ENCODE data around the gene KLHL22. TPM values are rescaled to one million over a fixed set of nuclear protein-coding genes. Genes with fewer than 3 reads are reported as not detected.
"Not testable (repeated sequence)": the region's sequence is repeated elsewhere in the genome, so short reads cannot be mapped to it uniquely, and the experiment has no call there.

The KLHL22 gene
- 10 to 100 TPM; 14.0 to 23.8 (median 20.2) TPM for total RNA-seq

- intact Hi-C loops (cut with DNase I; ENCODE audit: low total_unique reads) = no loop called here
- peak in 1 of 2 donors; percentile 89 for DNase-seq (ENCODE audit: low spot score in 2 of 2)
- peak within 1 kb of the TSS; percentile 52 for H3K4me3 ChIP-seq (ENCODE audit: low read depth, poor library complexity, severe bottlenecking)
- WGBS, 2 donors = 1 to 2% methylated on average over 14 to 21 of the region's 108 CpGs
- TF ChIP-seq POLR2A (IDR thresholded peaks at IDR 0.05) (no peak), CTCF (IDR thresholded peaks at IDR 0.05) (no peak)
Observed at GRCh38 chr22:20494978-20495860, at the start of gene KLHL22. Gene KLHL22, minus strand, starts transcription at chr22:20495795. Its CDS starts 6,584 bp downstream, at chr22:20489211.

- H3K4me3 ChIP-seq (ENCODE audit: low read depth, poor library complexity, severe bottlenecking); intact Hi-C loops (cut with DNase I; ENCODE audit: low total_unique reads); DNase-seq (ENCODE audit: low spot score in 2 of 2): not testable (repeated sequence)
- 78 to 92% methylated on average over 3 of the region's 3 CpGs for WGBS, 2 donors
Observed at GRCh38 chr22:20545318-20545634, 49.7 kb upstream of the KLHL22 start.

GRCh38 chr22:20542736-20543135, 47.1 kb upstream of the KLHL22 start:
- H3K4me3 ChIP-seq (ENCODE audit: low read depth, poor library complexity, severe bottlenecking) = no peak overlapping the region
- intact Hi-C loops (cut with DNase I; ENCODE audit: low total_unique reads) = no loop called here
- no peak for DNase-seq (ENCODE audit: low spot score in 2 of 2)
- no peak for TF ChIP-seq POLR2A (IDR thresholded peaks at IDR 0.05)
- no peak for TF ChIP-seq CTCF (IDR thresholded peaks at IDR 0.05)

GRCh38 chr22:20542055-20542454, 46.5 kb upstream of the KLHL22 start:
- no peak for TF ChIP-seq POLR2A (IDR thresholded peaks at IDR 0.05)
- TF ChIP-seq CTCF (IDR thresholded peaks at IDR 0.05) = no peak
- no peak overlapping the region for H3K4me3 ChIP-seq (ENCODE audit: low read depth, poor library complexity, severe bottlenecking)
- 95 to 96% methylated on average over 3 of the region's 3 CpGs for WGBS, 2 donors
- intact Hi-C loops (cut with DNase I; ENCODE audit: low total_unique reads) = no loop called here
- DNase-seq (ENCODE audit: low spot score in 2 of 2) = no peak

- DNase-seq (ENCODE audit: low spot score in 2 of 2); intact Hi-C loops (cut with DNase I; ENCODE audit: low total_unique reads); H3K4me3 ChIP-seq (ENCODE audit: low read depth, poor library complexity, severe bottlenecking): not testable (repeated sequence)
- 98% methylated on average over 8 of the region's 8 CpGs for WGBS, 2 donors
Observed at GRCh38 chr22:20538875-20539274, 43.3 kb upstream of the KLHL22 start.

- DNase-seq (ENCODE audit: low spot score in 2 of 2) = no peak
- H3K4me3 ChIP-seq (ENCODE audit: low read depth, poor library complexity, severe bottlenecking) = no peak overlapping the region
- no peak for TF ChIP-seq POLR2A (IDR thresholded peaks at IDR 0.05)
- TF ChIP-seq CTCF (IDR thresholded peaks at IDR 0.05) = no peak
- 94 to 97% methylated on average over 7 of the region's 7 CpGs for WGBS, 2 donors
- intact Hi-C loops (cut with DNase I; ENCODE audit: low total_unique reads) = no loop called here
Observed at GRCh38 chr22:20537983-20538382, 42.4 kb upstream of the KLHL22 start.

GRCh38 chr22:20537325-20537756, 41.7 kb upstream of the KLHL22 start:
- TF ChIP-seq POLR2A (IDR thresholded peaks at IDR 0.05) (no peak), CTCF (IDR thresholded peaks at IDR 0.05) (no peak)
- 91 to 92% methylated on average over 3 of the region's 3 CpGs for WGBS, 2 donors

More at GRCh38 chr22:20537325-20537756, 41.7 kb upstream of the KLHL22 start:
- intact Hi-C loops (cut with DNase I; ENCODE audit: low total_unique reads) = no loop called here
- DNase-seq (ENCODE audit: low spot score in 2 of 2) = no peak
- H3K4me3 ChIP-seq (ENCODE audit: low read depth, poor library complexity, severe bottlenecking) = no peak overlapping the region
